ENCODE measurements around the gene GRIK3. TPM values are rescaled to one million over a fixed set of nuclear protein-coding genes. Genes with fewer than 3 reads are reported as not detected.
"Not testable (repeated sequence)": the region's sequence is repeated elsewhere in the genome, so short reads cannot be mapped to it uniquely, and the experiment has no call there.

GRIK3 gene
- total RNA-seq, 1 donor from 2014 or later, result 3.9 TPM

GRCh38 chr1:36942148-36942547 lies 92.2 kb downstream of the GRIK3 start:
- DNase-seq (ENCODE audit: low spot score), result no peak

- DNase-seq (ENCODE audit: low spot score), result no peak
These were observed 92.9 kb downstream of the GRIK3 start for GRCh38 chr1:36941316-36941978.

GRCh38 chr1:36938819-36939218 lies 95.5 kb downstream of the GRIK3 start:
- no peak for DNase-seq (ENCODE audit: low spot score)

- DNase-seq (ENCODE audit: low spot score), result no peak
These were observed 96.9 kb downstream of the GRIK3 start for GRCh38 chr1:36937371-36937770.

GRCh38 chr1:36934061-36934460 lies 100.3 kb downstream of the GRIK3 start:
- DNase-seq (ENCODE audit: low spot score), result no peak

- no peak for DNase-seq (ENCODE audit: low spot score)
These were observed 106.5 kb downstream of the GRIK3 start for GRCh38 chr1:36927826-36928225.

- no peak for DNase-seq (ENCODE audit: low spot score)
These were observed 109.1 kb downstream of the GRIK3 start for GRCh38 chr1:36925251-36925650.

- DNase-seq (ENCODE audit: low spot score), result peak; percentile 60
These were observed 110.0 kb downstream of the GRIK3 start for GRCh38 chr1:36924282-36924811.

GRCh38 chr1:36922593-36923426 lies 111.5 kb downstream of the GRIK3 start:
- DNase-seq (ENCODE audit: low spot score), result no peak

- no peak for DNase-seq (ENCODE audit: low spot score)
These were observed 112.2 kb downstream of the GRIK3 start for GRCh38 chr1:36922071-36922470.

- no peak for DNase-seq (ENCODE audit: low spot score)
These were observed 113.4 kb downstream of the GRIK3 start for GRCh38 chr1:36920801-36921405.

- no peak for DNase-seq (ENCODE audit: low spot score)
These were observed 113.9 kb downstream of the GRIK3 start for GRCh38 chr1:36920371-36920770.

GRCh38 chr1:36919491-36920145 lies 114.7 kb downstream of the GRIK3 start:
- no peak for DNase-seq (ENCODE audit: low spot score)

- no peak for DNase-seq (ENCODE audit: low spot score)
These were observed 115.7 kb downstream of the GRIK3 start for GRCh38 chr1:36918604-36919003.

GRCh38 chr1:36916542-36916941 lies 117.8 kb downstream of the GRIK3 start:
- DNase-seq (ENCODE audit: low spot score), result not testable (repeated sequence)

GRCh38 chr1:36913484-36914060 lies 120.7 kb downstream of the GRIK3 start:
- no peak for DNase-seq (ENCODE audit: low spot score)

GRCh38 chr1:36913016-36913415 lies 121.3 kb downstream of the GRIK3 start:
- DNase-seq (ENCODE audit: low spot score), result no peak

- DNase-seq (ENCODE audit: low spot score), result no peak
These were observed 121.9 kb downstream of the GRIK3 start for GRCh38 chr1:36912365-36912865.

- DNase-seq (ENCODE audit: low spot score), result no peak
These were observed 122.6 kb downstream of the GRIK3 start for GRCh38 chr1:36911561-36912364.

GRCh38 chr1:36910886-36911540 lies 123.3 kb downstream of the GRIK3 start:
- no peak for DNase-seq (ENCODE audit: low spot score)
